ENCODE measurements around the gene DPEP3. TPM values are rescaled to one million over a fixed set of nuclear protein-coding genes. Genes with fewer than 3 reads are reported as not detected.

DPEP3 gene
- total and polyA plus RNA-seq, 10 of the 15 experiments (the other 5 are each of a cell fraction or from before 2014, with no cell fraction given), result not detected

DNA sequence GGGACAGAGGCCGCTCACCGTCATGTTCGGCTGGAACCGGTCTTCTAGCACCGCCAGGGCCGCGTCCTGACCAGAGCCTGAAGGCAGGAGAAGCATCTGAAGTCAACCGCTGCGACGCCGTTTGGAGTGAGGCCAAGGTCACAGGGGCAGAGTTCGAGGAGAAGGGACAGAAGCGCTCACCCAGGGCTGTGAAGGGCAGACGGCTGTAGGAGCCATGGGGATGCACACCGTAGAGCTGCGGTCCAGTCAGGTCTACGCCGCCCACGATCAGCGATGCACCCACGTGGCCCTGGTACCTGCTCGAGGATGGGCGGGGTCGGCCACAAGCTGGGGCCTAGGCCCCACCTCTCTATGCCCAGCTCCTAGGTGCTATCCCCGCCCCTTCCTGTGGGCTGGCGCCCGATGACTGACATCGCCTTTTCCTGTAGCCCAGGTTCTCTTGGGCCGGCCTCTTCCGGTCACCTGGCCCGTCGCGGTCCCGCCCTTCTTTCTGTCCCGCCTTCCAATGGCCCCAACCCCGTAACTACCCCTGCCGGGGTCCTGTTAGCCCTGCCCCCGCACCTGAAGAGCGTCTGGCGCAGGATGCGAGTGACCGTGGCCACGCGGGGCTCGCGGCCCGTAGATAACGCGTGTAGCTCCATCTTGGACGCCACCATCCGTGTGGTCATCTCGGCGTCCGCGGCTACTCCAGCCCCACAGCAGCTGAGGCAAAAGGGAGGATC lies 44.7 kb downstream of the DPEP3 start (continued):
- TF ChIP-seq, protein P1, sequence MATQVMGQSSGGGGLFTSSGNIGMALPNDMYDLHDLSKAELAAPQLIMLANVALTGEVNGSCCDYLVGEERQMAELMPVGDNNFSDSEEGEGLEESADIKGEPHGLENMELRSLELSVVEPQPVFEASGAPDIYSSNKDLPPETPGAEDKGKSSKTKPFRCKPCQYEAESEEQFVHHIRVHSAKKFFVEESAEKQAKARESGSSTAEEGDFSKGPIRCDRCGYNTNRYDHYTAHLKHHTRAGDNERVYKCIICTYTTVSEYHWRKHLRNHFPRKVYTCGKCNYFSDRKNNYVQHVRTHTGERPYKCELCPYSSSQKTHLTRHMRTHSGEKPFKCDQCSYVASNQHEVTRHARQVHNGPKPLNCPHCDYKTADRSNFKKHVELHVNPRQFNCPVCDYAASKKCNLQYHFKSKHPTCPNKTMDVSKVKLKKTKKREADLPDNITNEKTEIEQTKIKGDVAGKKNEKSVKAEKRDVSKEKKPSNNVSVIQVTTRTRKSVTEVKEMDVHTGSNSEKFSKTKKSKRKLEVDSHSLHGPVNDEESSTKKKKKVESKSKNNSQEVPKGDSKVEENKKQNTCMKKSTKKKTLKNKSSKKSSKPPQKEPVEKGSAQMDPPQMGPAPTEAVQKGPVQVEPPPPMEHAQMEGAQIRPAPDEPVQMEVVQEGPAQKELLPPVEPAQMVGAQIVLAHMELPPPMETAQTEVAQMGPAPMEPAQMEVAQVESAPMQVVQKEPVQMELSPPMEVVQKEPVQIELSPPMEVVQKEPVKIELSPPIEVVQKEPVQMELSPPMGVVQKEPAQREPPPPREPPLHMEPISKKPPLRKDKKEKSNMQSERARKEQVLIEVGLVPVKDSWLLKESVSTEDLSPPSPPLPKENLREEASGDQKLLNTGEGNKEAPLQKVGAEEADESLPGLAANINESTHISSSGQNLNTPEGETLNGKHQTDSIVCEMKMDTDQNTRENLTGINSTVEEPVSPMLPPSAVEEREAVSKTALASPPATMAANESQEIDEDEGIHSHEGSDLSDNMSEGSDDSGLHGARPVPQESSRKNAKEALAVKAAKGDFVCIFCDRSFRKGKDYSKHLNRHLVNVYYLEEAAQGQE (IDR thresholded peaks at IDR 0.05; ENCODE audit: low read depth, low read length), result no peak
- TF ChIP-seq PAX8 (IDR thresholded peaks at IDR 0.05) (no peak), SRF (IDR thresholded peaks at IDR 0.05; ENCODE audit: low read depth in 2 of 2, low read length in 2 of 2) (peak in 1 of 2 experiments; percentile 32; a peak in 1 of 4 replicates), CREM (IDR thresholded peaks at IDR 0.05; ENCODE audit: low read depth) (0 out of 2 replicates have a peak, but pooled peaks have one; percentile 50), CBX3 (IDR thresholded peaks at IDR 0.05; ENCODE audit: borderline replicate concordance, low read depth) (no peak), RB1 (IDR thresholded peaks at IDR 0.05; ENCODE audit: borderline replicate concordance) (peak; percentile 80; the same call in 1 of the 2 replicates), YY1 (IDR thresholded peaks at IDR 0.05; ENCODE audit: low read depth, low read length) (peak; percentile 87), RUNX3 (IDR thresholded peaks at IDR 0.05; ENCODE audit: low read length) (peak; percentile 40; the same call in 1 of the 2 replicates), EGR1 (IDR thresholded peaks at IDR 0.05; ENCODE audit: borderline replicate concordance in 1 of 2, low read depth in 2 of 2, low read length in 2 of 2) (peak; percentile 41 to 64; a peak in 2 of 3 replicates), CHD2 (IDR thresholded peaks at IDR 0.05; ENCODE audit: borderline replicate concordance, low read depth, low read length) (peak; percentile 65; the same call in 1 of the 2 replicates), SUPT20H (IDR thresholded peaks at IDR 0.05; ENCODE audit: borderline replicate concordance, control insufficient read depth, low read depth, low read length) (no peak), SMARCA5 (IDR thresholded peaks at IDR 0.05) (no peak), PML (IDR thresholded peaks at IDR 0.05; ENCODE audit: low read length) (peak; percentile 66; the same call in 1 of the 2 replicates)
- TF ChIP-seq, protein P2, sequence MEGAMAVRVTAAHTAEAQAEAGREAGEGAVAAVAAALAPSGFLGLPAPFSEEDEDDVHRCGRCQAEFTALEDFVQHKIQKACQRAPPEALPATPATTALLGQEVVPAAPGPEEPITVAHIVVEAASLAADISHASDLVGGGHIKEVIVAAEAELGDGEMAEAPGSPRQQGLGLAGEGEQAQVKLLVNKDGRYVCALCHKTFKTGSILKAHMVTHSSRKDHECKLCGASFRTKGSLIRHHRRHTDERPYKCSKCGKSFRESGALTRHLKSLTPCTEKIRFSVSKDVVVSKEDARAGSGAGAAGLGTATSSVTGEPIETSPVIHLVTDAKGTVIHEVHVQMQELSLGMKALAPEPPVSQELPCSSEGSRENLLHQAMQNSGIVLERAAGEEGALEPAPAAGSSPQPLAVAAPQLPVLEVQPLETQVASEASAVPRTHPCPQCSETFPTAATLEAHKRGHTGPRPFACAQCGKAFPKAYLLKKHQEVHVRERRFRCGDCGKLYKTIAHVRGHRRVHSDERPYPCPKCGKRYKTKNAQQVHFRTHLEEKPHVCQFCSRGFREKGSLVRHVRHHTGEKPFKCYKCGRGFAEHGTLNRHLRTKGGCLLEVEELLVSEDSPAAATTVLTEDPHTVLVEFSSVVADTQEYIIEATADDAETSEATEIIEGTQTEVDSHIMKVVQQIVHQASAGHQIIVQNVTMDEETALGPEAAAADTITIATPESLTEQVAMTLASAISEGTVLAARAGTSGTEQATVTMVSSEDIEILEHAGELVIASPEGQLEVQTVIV (IDR thresholded peaks at IDR 0.05; ENCODE audit: borderline replicate concordance, partially characterized antibody), result peak; percentile 62
- TF ChIP-seq, protein P3, sequence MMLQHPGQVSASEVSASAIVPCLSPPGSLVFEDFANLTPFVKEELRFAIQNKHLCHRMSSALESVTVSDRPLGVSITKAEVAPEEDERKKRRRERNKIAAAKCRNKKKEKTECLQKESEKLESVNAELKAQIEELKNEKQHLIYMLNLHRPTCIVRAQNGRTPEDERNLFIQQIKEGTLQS (IDR thresholded peaks at IDR 0.05; ENCODE audit: borderline replicate concordance, extremely low read depth, low read depth, low read length), result peak; percentile 59; the same call in 1 of the 2 replicates
- TF ChIP-seq, protein P4, sequence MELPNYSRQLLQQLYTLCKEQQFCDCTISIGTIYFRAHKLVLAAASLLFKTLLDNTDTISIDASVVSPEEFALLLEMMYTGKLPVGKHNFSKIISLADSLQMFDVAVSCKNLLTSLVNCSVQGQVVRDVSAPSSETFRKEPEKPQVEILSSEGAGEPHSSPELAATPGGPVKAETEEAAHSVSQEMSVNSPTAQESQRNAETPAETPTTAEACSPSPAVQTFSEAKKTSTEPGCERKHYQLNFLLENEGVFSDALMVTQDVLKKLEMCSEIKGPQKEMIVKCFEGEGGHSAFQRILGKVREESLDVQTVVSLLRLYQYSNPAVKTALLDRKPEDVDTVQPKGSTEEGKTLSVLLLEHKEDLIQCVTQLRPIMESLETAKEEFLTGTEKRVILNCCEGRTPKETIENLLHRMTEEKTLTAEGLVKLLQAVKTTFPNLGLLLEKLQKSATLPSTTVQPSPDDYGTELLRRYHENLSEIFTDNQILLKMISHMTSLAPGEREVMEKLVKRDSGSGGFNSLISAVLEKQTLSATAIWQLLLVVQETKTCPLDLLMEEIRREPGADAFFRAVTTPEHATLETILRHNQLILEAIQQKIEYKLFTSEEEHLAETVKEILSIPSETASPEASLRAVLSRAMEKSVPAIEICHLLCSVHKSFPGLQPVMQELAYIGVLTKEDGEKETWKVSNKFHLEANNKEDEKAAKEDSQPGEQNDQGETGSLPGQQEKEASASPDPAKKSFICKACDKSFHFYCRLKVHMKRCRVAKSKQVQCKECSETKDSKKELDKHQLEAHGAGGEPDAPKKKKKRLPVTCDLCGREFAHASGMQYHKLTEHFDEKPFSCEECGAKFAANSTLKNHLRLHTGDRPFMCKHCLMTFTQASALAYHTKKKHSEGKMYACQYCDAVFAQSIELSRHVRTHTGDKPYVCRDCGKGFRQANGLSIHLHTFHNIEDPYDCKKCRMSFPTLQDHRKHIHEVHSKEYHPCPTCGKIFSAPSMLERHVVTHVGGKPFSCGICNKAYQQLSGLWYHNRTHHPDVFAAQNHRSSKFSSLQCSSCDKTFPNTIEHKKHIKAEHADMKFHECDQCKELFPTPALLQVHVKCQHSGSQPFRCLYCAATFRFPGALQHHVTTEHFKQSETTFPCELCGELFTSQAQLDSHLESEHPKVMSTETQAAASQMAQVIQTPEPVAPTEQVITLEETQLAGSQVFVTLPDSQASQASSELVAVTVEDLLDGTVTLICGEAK (IDR thresholded peaks at IDR 0.05; ENCODE audit: borderline replicate concordance), result peak; percentile 79; the same call in 1 of the 2 replicates
- TF ChIP-seq, protein P5, sequence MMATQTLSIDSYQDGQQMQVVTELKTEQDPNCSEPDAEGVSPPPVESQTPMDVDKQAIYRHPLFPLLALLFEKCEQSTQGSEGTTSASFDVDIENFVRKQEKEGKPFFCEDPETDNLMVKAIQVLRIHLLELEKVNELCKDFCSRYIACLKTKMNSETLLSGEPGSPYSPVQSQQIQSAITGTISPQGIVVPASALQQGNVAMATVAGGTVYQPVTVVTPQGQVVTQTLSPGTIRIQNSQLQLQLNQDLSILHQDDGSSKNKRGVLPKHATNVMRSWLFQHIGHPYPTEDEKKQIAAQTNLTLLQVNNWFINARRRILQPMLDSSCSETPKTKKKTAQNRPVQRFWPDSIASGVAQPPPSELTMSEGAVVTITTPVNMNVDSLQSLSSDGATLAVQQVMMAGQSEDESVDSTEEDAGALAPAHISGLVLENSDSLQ (IDR thresholded peaks at IDR 0.05), result peak; percentile 98

All from GM12878 (cell line).